D721Med (cell line): ENCODE results near the gene SIN3A.
"Not testable (repeated sequence)": the region's sequence is repeated elsewhere in the genome, so short reads cannot be mapped to it uniquely, and the experiment has no call there.

ENCODE experiments used
- DNase-seq: peaks from one replicate; pipeline ENCODE4 v3.0.0; 2011; ENCODE audit warnings: low spot score; ENCODE audit not compliant: insufficient read length
- FAIRE-seq: peaks from 2 replicates; lab custom pipeline; 2011; peaks lifted over from hg19 to GRCh38; lab: Jason Lieb, UNC
- TF ChIP-seq, protein P1 (sequence below): IDR thresholded peaks from 2 replicates; pipeline ENCODE4 v1.5.1; 2012; ENCODE audit warnings: mild to moderate bottlenecking, control low read depth; ENCODE audit not compliant: insufficient read depth; ENCODE audit errors: missing control alignments

SIN3A gene

DNA sequence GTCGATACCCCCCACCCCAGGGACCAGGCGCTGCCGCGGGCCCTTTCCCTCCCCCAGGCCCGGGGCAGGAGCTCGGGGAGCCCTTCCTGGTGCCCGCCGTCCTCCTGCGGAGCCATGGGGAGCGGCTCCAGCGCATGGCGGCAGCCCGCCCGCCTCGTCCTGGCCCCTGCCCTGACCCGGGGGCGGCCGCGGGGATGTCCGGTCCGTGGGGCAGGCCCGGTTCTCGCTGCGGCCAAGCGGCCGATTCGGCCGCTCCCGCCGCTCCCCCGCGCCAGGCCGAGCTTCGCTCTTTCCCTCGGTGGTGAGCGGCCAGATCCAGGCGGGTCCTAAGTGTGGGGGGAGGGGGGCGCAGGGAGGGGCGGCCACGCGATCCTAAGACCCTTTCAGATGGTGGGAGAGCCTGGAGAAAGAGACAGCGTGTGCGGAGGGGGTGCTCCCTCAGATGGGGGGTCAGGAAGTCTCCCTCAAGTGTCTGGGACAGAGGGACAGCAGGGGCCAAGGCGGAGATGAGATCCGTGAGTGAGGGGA, 103.4 kb downstream of the SIN3A start:
- DNase-seq, result no peak
- TF ChIP-seq, protein P1, sequence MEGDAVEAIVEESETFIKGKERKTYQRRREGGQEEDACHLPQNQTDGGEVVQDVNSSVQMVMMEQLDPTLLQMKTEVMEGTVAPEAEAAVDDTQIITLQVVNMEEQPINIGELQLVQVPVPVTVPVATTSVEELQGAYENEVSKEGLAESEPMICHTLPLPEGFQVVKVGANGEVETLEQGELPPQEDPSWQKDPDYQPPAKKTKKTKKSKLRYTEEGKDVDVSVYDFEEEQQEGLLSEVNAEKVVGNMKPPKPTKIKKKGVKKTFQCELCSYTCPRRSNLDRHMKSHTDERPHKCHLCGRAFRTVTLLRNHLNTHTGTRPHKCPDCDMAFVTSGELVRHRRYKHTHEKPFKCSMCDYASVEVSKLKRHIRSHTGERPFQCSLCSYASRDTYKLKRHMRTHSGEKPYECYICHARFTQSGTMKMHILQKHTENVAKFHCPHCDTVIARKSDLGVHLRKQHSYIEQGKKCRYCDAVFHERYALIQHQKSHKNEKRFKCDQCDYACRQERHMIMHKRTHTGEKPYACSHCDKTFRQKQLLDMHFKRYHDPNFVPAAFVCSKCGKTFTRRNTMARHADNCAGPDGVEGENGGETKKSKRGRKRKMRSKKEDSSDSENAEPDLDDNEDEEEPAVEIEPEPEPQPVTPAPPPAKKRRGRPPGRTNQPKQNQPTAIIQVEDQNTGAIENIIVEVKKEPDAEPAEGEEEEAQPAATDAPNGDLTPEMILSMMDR, result no peak
- no peak for FAIRE-seq

DNA sequence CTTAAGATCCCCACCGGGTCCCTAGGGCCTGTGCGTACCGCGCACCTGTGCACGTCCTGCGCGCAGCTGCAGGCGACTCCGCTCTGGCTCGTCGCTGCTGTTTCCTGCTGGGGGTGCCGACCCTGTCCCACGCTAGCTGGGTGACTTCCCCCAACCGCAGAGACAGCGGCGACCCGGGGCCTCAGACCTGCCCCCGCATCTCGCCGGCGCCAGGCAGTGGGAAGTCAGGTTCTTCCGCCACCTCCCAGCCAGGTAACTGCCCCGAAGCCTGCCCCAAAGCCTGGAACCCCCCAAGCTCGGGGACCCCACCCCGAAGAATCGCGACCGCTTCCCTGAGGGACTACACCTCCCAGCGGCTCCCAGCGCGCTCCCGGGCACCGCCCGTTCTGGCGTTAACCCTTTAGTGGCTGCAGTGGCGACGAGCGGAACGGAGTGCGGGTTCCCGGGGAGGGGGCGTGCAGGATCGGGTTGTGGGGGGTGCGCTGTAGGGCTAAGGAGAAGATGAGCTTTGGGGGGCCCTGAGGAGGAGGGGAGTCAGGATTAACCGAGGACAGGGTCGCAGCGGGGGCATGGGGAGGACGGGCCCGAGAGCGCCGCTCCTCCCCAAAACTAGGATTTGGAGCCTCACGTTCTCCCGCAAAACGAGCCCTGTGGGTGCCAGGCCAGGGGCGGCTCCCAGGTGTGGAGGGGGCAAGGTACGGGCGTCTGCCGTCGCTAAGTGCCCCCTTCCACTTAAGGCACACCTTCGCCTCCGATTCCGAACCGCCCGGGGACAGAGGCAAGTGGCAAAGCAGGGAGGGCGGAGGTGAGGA, 104.1 kb downstream of the SIN3A start:
- FAIRE-seq, result no peak
- peak; percentile 81 for DNase-seq
- TF ChIP-seq, protein P1, result no peak

DNA sequence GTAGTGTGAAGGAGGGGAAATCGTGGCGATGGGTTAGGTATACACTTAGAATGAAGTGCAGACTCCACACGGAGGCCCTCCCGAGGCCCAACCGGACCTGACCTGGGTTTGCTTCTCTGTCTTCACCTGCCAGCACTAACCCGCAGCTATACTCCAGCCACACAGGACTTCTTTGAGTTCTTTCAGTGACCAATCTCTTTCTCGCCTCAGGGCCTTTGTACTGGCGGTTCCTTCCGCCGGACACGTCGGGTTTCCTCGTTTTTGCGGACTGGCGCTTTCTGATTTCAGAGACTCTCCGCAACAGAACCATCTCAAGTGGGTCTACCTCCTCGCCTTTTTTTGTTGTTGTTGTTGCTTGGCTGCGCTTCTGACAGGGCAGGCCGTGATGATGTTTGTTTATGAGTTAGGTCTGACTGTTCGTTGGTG, 104.7 kb downstream of the SIN3A start, which contains the start of gene NEIL1:
Gene NEIL1, plus strand, starts transcription at position 244 of the 426 bp plus-strand sequence. CDS start 1,867 bp downstream, outside the sequence.
- DNase-seq (no peak), FAIRE-seq (no peak)
- TF ChIP-seq, protein P1, result no peak

DNA sequence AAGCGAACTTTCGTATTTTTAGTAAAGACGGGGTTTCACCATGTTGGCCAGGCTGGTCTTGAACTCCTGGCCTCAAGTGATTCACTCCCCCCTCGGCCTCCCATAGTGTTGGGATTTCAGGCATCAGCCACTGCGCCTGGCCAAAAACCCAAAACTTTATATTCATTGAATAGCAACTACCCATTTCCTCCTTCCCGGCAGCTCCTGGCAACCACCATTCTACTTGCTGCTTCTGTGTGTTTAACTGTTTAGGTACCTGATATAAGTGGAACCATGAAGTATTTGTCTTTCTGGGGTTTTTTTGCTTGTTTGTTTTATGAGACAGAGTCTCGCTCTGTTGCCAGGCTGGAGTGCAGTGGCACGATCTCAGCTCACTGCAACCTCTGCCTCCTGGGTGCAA, 107.5 kb downstream of the SIN3A start:
- not testable (repeated sequence) for FAIRE-seq, DNase-seq

DNA sequence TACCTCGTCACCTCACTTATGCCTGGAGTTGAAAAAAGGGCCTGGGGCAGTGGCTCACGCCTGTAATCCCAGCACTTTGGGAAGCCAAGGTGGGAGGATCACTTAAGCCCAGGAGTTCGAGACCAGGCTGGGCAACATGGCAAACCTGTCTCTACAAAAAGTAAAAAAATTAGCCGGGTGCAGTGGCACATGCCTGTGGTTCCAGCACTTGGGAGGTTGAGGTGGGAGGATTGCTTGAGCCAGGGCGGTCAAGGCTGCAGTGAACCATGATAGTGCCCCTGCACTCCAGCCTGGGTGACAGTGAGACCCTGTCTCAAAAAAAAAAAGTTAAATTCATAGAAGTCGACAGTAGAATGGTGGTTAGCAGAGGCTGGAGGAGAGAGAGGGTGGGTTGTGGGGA, 109.3 kb downstream of the SIN3A start:
- TF ChIP-seq, protein P1, result no peak
- no peak for DNase-seq
- FAIRE-seq, result no peak

DNA sequence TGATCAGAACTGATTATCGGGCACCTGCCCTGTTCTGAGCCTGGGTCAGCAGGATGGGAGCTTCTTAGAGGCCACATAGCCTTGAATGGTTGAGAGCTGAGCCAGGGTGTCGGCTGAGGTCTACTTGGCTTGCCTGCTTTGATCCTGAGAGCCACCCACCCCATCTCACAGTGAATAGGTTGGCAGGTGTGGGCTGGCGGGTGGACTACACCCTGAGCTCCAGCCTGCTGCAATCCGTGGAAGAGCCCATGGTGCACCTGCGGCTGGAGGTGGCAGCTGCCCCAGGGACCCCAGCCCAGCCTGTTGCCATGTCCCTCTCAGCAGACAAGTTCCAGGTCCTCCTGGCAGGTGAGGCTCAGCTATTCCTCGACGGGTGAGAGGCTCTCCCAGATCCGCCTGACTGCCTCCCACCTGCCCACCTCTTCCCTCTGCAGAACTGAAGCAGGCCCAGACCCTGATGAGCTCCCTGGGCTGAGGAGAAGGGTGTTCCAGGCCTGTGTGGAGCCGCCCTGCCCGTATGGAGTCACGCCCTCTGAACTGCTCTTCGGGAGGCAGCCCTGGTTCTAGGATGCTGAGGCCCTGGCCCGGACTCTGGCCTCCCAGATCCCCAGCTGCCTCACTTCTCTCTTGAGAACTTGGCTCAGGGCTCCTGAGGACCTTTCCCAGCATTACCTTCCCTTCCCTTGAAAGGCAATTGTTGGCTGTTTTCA, 111.8 kb downstream of the SIN3A start:
- DNase-seq, result no peak
- FAIRE-seq, result no peak
- TF ChIP-seq, protein P1, result no peak

DNA sequence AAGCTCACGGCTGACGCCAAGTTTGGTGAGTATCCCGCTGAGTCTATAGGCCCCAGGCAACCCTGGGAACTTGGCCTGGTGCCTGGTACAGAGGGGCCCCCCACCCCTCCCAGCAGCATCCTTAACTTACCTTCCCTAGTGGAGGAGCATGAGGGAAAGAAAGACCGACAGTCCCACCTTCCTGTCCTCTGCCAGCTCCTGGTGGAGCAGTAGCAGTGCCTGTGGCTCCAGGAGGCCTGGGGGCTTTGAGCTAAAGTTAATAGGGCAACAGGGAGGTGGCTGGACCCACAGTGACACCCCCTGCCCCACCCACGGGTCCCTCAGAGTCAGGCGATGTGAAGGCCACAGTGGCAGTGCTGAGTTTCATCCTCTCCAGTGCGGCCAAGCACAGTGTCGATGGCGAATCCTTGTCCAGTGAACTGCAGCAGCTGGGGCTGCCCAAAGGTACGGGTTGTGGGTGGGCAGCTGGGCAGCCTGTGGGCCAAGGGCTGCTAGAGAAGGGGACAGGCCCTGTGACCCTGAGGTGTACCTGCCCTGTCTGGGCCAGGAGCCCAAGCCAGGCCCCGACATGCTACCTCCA, 112.7 kb downstream of the SIN3A start:
- TF ChIP-seq, protein P1, result no peak
- FAIRE-seq, result no peak
- no peak for DNase-seq
